Stimulated activated naive CD4-positive, alpha-beta T cell treated with Interleukin-2 at 50 U/mL for 16 hours (primary cell): ENCODE data around the gene DNAJC19.

Experiments used
- DNase-seq: peaks from one replicate; lab custom pipeline; 2025; lab: John Stamatoyannopoulos, UW

DNAJC19 gene

DNA sequence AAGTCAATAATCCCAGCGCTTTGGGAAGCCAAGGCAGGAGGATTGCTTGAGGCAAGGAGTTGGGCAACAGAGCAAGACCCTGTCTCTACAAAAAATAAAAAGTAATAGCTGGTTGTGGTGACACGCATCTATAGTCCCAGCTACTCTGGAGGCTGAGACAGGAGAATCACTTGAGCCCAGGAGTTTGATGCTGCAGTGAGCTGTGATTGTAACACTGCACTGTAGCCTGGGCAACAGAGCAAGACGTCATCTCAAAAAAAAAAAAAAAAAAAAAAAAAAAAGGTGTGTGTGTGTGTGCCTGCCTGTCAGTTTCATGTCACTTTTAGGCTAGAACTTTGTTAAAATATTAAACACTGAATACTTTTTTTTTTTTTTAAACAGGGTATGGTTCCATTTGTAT, 28.4 kb downstream of the DNAJC19 start:
- no peak for DNase-seq

DNA sequence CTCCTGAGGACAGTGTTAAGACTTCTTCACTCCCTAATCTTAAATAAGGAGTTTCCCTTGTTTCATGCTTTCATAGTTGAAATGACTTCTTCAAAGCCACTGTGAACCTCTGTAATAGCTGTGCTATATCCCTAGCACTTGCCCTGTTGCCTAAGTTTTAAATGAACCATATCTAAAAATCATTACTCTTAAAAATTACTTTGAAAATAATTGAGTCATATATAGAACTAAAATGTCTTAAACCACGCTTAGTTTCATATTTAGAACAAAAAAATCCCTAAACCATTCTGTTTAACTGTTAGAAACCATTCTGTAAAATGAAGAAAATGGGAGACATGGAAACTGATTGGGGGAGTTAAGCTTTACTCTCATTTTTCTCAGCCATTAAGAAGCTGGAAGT, 29.8 kb downstream of the DNAJC19 start:
- DNase-seq: no peak

DNA sequence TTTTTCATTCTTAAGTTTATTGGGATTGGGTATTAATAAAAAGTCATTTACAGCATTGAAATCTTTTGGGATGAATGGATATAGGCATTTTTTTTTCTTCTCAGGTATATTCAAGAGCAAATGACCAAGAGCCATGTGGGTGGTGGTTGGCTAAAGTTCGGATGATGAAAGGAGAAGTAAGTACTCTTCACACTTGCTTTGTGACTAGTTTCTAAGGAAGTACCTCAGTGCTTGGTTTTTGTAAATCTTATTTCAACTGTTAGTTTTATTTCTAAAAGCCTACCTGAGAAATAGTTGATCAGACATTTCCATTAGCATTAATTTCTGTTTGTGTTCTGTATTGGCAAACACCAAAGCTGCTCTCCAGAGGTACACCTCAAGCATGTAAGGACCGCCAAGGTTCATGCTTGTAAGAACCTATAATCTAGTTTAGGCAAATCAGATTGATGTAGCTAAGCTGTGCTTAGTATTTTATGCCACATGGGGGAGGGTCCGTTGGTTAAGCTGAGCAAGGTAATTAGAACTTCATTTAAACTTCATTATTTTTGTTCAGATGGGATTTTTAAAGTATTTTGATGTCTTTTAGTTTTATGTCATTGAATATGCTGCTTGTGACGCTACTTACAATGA, 41.7 kb downstream of the DNAJC19 start:
- no peak for DNase-seq

DNA sequence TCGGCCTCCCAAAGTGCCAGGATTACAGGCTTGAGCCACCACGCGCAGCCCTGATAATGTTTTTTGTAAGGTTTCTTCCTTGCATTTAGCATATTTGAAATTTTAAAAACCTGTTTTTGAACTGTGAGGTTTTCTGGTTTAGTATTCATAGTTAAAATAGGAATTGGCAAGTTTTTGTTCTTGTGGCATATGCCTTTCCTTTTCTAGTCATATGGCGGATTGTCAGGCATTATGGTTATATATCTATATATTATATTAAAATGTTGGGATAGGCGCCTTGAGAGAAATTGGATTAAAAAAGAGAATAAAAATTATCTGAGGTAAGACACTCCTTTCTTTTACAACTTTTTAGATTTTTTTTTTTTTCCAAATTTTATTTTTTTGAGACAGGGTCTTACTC, 48.7 kb downstream of the DNAJC19 start:
- no peak for DNase-seq

DNA sequence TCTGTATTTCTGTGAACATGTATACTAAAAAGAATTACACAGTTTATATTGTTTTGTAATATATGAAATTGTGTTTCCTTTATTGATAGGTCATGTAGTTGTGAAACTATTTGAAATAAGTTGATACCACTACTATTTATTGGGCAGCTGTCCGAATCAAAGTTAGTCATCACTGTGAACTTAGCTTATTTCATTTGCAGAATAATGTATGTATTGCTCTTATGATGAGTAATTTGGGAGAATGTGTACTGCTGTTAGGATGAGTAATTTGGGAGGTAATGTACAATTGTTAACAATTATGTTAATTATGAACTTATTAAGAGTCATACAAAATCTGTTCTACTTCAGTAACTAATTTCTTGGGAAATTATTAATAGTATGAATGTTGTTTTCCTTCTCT, 54.9 kb downstream of the DNAJC19 start:
- no peak for DNase-seq
